Neural progenitor cell (in vitro differentiated cells): ENCODE measurements around the gene KRT79. TPM values are rescaled to one million over a fixed set of nuclear protein-coding genes. Genes with fewer than 3 reads are reported as not detected.

ENCODE experiments used
- DNase-seq: peaks from one replicate; pipeline ENCODE4 v3.0.0-alpha.2; 2016; ENCODE audit warnings: low spot score
- H2AFZ ChIP-seq: fragments of 200-600 bp; sonication (generic); replicated peaks from 2 replicates; pipeline ENCODE4 v1.6.1; 2016; ENCODE audit warnings: antibody characterized with exemption
- H3F3A ChIP-seq: fragments of 200-600 bp; sonication (generic); 2 replicates; pipeline ENCODE4 v1.6.1; 2016; ENCODE audit warnings: antibody characterized with exemption, low read depth
- H3K27ac ChIP-seq: fragments of 200-600 bp; sonication (generic); 2 replicates; pipeline ENCODE4 v1.5.1; 2016; ENCODE audit warnings: mild to moderate bottlenecking
- H3K27me3 ChIP-seq: fragments of 200-600 bp; sonication (generic); 2 replicates; pipeline ENCODE4 v1.6.1; 2016; ENCODE audit warnings: mild to moderate bottlenecking, moderate library complexity
- H3K36me3 ChIP-seq: fragments of 200-600 bp; sonication (generic); 2 replicates; pipeline ENCODE4 v1.5.1; 2016
- H3K4me1 ChIP-seq: fragments of 200-600 bp; sonication (generic); 2 replicates; pipeline ENCODE4 v1.6.1; 2016; ENCODE audit warnings: mixed run types
- H3K4me2 ChIP-seq: fragments of 200-600 bp; sonication (generic); 2 replicates; pipeline ENCODE4 v1.6.1; 2016
- H3K4me3 ChIP-seq: fragments of 200-600 bp; sonication (generic); 2 replicates; pipeline ENCODE4 v1.5.1; 2016
- H3K79me2 ChIP-seq: fragments of 200-600 bp; sonication (generic); 2 replicates; pipeline ENCODE4 v1.6.1; 2016; ENCODE audit warnings: low read depth
- H3K9ac ChIP-seq: fragments of 200-600 bp; sonication (generic); 2 replicates; pipeline ENCODE4 v1.6.1; 2016
- H3K9me3 ChIP-seq: fragments of 200-600 bp; sonication (generic); 2 replicates; pipeline ENCODE4 v1.5.1; 2016; ENCODE audit warnings: low read depth
- H4K20me1 ChIP-seq: fragments of 200-600 bp; sonication (generic); 2 replicates; pipeline ENCODE4 v1.6.1; 2016; ENCODE audit warnings: low read depth
- H3K27ac Mint-ChIP-seq: 3 replicates; pipeline ENCODE4 v1.8.0; 2021; ENCODE audit warnings: mixed read lengths
- H3K27me3 Mint-ChIP-seq: 2 replicates; pipeline ENCODE4 v1.8.0; 2022; ENCODE audit warnings: low read depth, mild to moderate bottlenecking, inconsistent platforms, moderate library complexity, mixed read lengths; ENCODE audit not compliant: insufficient read depth
- H3K36me3 Mint-ChIP-seq: 3 replicates; pipeline ENCODE4 v1.8.0; 2021; ENCODE audit warnings: mixed read lengths
- H3K4me1 Mint-ChIP-seq: 3 replicates; pipeline ENCODE4 v1.8.0; 2021; ENCODE audit warnings: mixed read lengths
- H3K4me3 Mint-ChIP-seq: 3 replicates; pipeline ENCODE4 v1.8.0; 2021; ENCODE audit warnings: mild to moderate bottlenecking, moderate library complexity, mixed read lengths
- H3K9me3 Mint-ChIP-seq: 3 replicates; pipeline ENCODE4 v1.8.0; 2020; ENCODE audit warnings: mixed read lengths
- EZH2 ChIP-seq: fragments of 200-600 bp; sonication (generic); IDR thresholded peaks from 2 replicates; pipeline ENCODE4 v1.6.1; 2017; ENCODE audit warnings: antibody characterized with exemption, mild to moderate bottlenecking, moderate library complexity
- EZH2phosphoT487 ChIP-seq: fragments of 200-600 bp; sonication (generic); IDR thresholded peaks from 2 replicates; pipeline ENCODE4 v1.6.1; 2017; ENCODE audit warnings: antibody characterized with exemption
- total RNA-seq: library from RNA; depleted of rRNA; stranded (reverse); fragments of >200 nt; gene quantifications from 2 replicates; pipeline ENCODE4 v1.2.3, GENCODE V29; 2015; ENCODE audit warnings: low replicate concordance
- TF ChIP-seq, protein P1 (sequence below): fragments of 200-600 bp; sonication (generic); IDR thresholded peaks from 2 replicates; pipeline ENCODE4 v1.5.1; 2017; ENCODE audit warnings: antibody characterized with exemption, mild to moderate bottlenecking

The KRT79 gene
- total RNA-seq, 1 donor from 2014 or later = not detected

- H3K27ac Mint-ChIP-seq = no peak overlapping the region
- TF ChIP-seq, protein P1, sequence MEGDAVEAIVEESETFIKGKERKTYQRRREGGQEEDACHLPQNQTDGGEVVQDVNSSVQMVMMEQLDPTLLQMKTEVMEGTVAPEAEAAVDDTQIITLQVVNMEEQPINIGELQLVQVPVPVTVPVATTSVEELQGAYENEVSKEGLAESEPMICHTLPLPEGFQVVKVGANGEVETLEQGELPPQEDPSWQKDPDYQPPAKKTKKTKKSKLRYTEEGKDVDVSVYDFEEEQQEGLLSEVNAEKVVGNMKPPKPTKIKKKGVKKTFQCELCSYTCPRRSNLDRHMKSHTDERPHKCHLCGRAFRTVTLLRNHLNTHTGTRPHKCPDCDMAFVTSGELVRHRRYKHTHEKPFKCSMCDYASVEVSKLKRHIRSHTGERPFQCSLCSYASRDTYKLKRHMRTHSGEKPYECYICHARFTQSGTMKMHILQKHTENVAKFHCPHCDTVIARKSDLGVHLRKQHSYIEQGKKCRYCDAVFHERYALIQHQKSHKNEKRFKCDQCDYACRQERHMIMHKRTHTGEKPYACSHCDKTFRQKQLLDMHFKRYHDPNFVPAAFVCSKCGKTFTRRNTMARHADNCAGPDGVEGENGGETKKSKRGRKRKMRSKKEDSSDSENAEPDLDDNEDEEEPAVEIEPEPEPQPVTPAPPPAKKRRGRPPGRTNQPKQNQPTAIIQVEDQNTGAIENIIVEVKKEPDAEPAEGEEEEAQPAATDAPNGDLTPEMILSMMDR = no peak
- no peak for TF ChIP-seq EZH2
- no peak for TF ChIP-seq EZH2phosphoT487
- Histone ChIP-seq H3F3A (no peaks in the 10 kb centered on the region), H3K27me3 (peaks cover 31% of the 10 kb centered on the region), H3K9me3 (no peaks in the 10 kb centered on the region), H3K4me3 (no peak overlapping the region), H4K20me1 (no peaks in the 10 kb centered on the region), H3K79me2 (no peaks in the 10 kb centered on the region), H3K36me3 (no peaks in the 10 kb centered on the region), H3K4me1 (peaks cover 9% of the 10 kb centered on the region), H3K27ac (no peak overlapping the region), H3K4me2 (no peak overlapping the region), H2AFZ (no peak overlapping the region), H3K9ac (no peak overlapping the region)
- peaks cover 34% of the 10 kb centered on the region for H3K27me3 Mint-ChIP-seq
- no peaks in the 10 kb centered on the region for H3K9me3 Mint-ChIP-seq
- no peak for DNase-seq
- H3K4me3 Mint-ChIP-seq = peak overlapping the region; percentile 79
- peaks cover 15% of the 10 kb centered on the region for H3K4me1 Mint-ChIP-seq
- no peaks in the 10 kb centered on the region for H3K36me3 Mint-ChIP-seq
Measured at GRCh38 chr12:52872644-52873389, 38.7 kb upstream of the KRT79 start.

DNA sequence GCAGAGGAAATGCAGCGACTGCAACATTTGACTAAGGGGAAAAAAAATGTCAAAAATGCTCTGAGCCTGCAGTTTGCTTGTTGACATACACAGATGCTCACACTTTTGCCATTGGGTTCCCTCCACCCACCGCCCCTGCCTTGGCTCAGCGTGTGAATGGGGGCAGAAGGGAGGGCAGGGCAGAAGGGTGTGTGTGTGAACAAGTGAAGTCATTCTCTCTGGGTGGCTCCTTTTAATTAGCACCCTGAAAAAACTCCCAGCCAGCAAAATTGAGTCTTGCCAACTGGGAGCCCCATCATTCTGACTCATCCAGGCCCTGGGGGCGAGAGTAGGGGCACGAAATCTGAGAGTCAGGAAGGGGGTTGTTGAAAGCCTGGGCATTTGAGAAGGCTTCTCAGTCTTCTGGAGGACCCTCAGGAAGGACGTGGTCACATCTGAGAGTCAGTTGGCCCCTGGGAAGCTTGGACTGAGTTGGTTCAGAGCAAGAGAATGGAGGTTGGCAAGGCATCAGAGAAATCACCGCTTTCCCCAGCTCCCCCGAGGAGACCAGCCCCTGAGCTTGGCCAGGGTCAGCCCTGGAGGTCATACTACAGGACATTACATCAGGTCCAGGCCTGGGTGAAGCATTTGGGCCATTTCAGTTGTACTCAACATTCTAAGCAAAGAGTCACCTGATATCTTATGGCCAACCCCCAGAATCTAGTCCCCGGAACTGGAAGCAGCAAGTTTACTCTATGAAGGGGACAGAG is 37.4 kb upstream of the KRT79 start:
- H3K4me1 ChIP-seq = peaks cover 8% of the 10 kb centered on the region
- no peak overlapping the region for H2AFZ ChIP-seq
- Mint-ChIP-seq H3K27me3 (peaks cover 34% of the 10 kb centered on the region), H3K27ac (no peak overlapping the region), H3K9me3 (no peaks in the 10 kb centered on the region), H3K36me3 (no peaks in the 10 kb centered on the region), H3K4me3 (no peak overlapping the region), H3K4me1 (peaks cover 15% of the 10 kb centered on the region)
- no peak overlapping the region for H3K9ac ChIP-seq
- no peaks in the 10 kb centered on the region for H3K79me2 ChIP-seq
- H3K27ac ChIP-seq = no peak overlapping the region
- H3F3A ChIP-seq = no peaks in the 10 kb centered on the region
- H3K4me2 ChIP-seq = no peak overlapping the region
- H3K4me3 ChIP-seq = no peak overlapping the region
- DNase-seq = no peak
- no peaks in the 10 kb centered on the region for H3K36me3 ChIP-seq
- no peaks in the 10 kb centered on the region for H4K20me1 ChIP-seq
- TF ChIP-seq EZH2 = no peak
- no peak for TF ChIP-seq EZH2phosphoT487
- TF ChIP-seq, protein P1 = no peak
- peaks cover 31% of the 10 kb centered on the region for H3K27me3 ChIP-seq
- no peaks in the 10 kb centered on the region for H3K9me3 ChIP-seq

DNA sequence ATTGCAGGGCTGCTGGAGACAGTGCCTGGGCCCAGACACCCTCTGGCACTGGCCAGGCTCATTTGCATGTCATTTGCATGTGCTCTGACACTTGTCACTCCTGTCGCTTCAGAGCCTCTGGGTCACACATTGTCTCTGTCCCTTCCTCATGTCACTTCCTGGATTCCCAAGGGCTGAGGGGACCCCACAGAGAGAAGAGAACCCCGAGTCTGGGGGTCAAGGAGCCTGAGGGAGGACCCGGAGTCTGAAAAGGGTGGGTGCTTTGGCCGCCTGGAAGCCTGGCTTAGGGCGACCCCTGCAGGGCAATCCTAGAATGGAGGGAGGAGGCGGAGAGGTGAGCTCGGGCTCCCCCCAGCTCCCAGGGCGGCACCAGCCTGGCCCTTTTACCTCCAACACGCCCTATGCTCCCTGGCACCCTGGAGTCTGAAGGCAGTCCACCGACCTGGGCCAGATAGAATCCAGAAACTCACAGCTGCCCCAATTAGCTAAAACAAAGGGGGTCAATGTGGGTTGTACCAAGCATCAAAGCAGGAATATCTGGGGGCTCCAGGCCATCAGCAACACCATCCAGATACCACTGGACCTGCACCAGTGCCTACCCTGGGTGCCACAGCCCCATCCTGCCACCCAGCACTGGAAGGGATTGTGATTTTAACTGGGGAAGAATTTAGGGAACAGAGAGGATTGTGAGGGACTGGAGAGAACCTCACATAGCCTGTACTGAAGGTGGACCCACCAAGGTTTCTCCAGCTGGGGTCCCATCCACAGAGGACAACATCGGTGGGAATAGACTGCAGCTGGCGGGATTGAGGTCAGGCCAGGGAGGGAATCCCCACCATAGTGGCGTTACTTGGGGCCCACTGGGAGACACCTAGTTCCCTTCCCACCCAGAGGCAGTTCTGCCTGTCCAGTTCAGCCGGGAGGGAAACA is 36.5 kb upstream of the KRT79 start:
- H2AFZ ChIP-seq = no peak overlapping the region
- H3K27me3 ChIP-seq = peaks cover 31% of the 10 kb centered on the region
- no peaks in the 10 kb centered on the region for H3K79me2 ChIP-seq
- H4K20me1 ChIP-seq = no peaks in the 10 kb centered on the region
- peaks cover 29% of the 10 kb centered on the region for H3K27me3 Mint-ChIP-seq
- H3K4me1 Mint-ChIP-seq = peaks cover 15% of the 10 kb centered on the region
- no peak overlapping the region for H3K27ac Mint-ChIP-seq
- DNase-seq = peak; percentile 76
- H3K4me3 ChIP-seq = no peak overlapping the region
- TF ChIP-seq, protein P1 = peak; percentile 91
- TF ChIP-seq EZH2phosphoT487 = no peak
- no peak overlapping the region for H3K27ac ChIP-seq
- no peaks in the 10 kb centered on the region for H3K36me3 ChIP-seq
- no peaks in the 10 kb centered on the region for H3K36me3 Mint-ChIP-seq
- no peaks in the 10 kb centered on the region for H3K9me3 Mint-ChIP-seq
- no peak overlapping the region for H3K4me2 ChIP-seq
- H3K4me3 Mint-ChIP-seq = no peak overlapping the region
- no peak overlapping the region for H3K9ac ChIP-seq
- H3K4me1 ChIP-seq = peaks cover 8% of the 10 kb centered on the region
- H3F3A ChIP-seq = no peaks in the 10 kb centered on the region
- H3K9me3 ChIP-seq = no peaks in the 10 kb centered on the region
